SK-N-SH (cell line): ENCODE results near the gene ST7L.

ENCODE experiments used
- CTCF ChIP-seq: fragments of 200-600 bp; sonication (generic); IDR thresholded peaks from 2 replicates; pipeline ENCODE4 v1.6.1; 2017; ENCODE audit warnings: antibody characterized with exemption, mild to moderate bottlenecking, moderate library complexity
- FOXM1 ChIP-seq: IDR thresholded peaks from 2 replicates; pipeline ENCODE4 v1.4.0; 2012; ENCODE audit warnings: low read depth, mild to moderate bottlenecking
- GATA2 ChIP-seq: sonication (generic); formaldehyde crosslinking; IDR thresholded peaks from 2 replicates; pipeline ENCODE4 v1.5.0; 2020; ENCODE audit warnings: mild to moderate bottlenecking, missing genetic modification reagents
- MAX ChIP-seq: IDR thresholded peaks from 2 replicates; pipeline ENCODE4 v1.4.0; 2012; ENCODE audit warnings: low read depth
- POLR2AphosphoS5 ChIP-seq: IDR thresholded peaks from 2 replicates; pipeline ENCODE4 v1.6.1; 2012; ENCODE audit warnings: low read depth, low read length
- RAD21 ChIP-seq: IDR thresholded peaks from 2 replicates; pipeline ENCODE4 v1.6.1; 2012; ENCODE audit warnings: mild to moderate bottlenecking, low read length
- RFX5 ChIP-seq: IDR thresholded peaks from 2 replicates; pipeline ENCODE4 v1.6.1; 2012; ENCODE audit warnings: mild to moderate bottlenecking, improper control_type of control experiment, low read length
- TCF12 ChIP-seq: IDR thresholded peaks from 2 replicates; pipeline ENCODE4 v1.4.0; 2012

GRCh38 chr1:112546076-112546475, 72.9 kb downstream of the ST7L start:
- TF ChIP-seq CTCF, result no peak
- TF ChIP-seq POLR2AphosphoS5, result no peak
- no peak for TF ChIP-seq FOXM1
- no peak for TF ChIP-seq TCF12
- TF ChIP-seq MAX, result no peak
- no peak for TF ChIP-seq RAD21
- TF ChIP-seq GATA2 (CRISPR knock-in tag), result no peak
- no peak for TF ChIP-seq RFX5
